Effector memory CD4-positive, alpha-beta T cell (primary cell): ENCODE measurements around the gene CEMIP2.
"Not testable (repeated sequence)": the region's sequence is repeated elsewhere in the genome, so short reads cannot be mapped to it uniquely, and the experiment has no call there.

Experiments used
- DNase-seq, 3 donors: peaks; one replicate each; pipeline ENCODE4 v3.0.0-alpha.2; 2020
- H3K27ac ChIP-seq: 2 replicates; pipeline ENCODE4 v1.7.0; 2013; ENCODE audit warnings: mild to moderate bottlenecking, low read length, moderate library complexity; ENCODE audit not compliant: insufficient read depth, poor library complexity, severe bottlenecking
- H3K27me3 ChIP-seq: replicated peaks from 2 replicates; pipeline ENCODE4 v1.7.0; 2013; ENCODE audit warnings: mild to moderate bottlenecking, low read length; ENCODE audit not compliant: insufficient read depth, control insufficient read depth, poor library complexity, severe bottlenecking
- H3K36me3 ChIP-seq: 2 replicates; pipeline ENCODE4 v1.7.0; 2013; ENCODE audit warnings: mild to moderate bottlenecking, low read length, moderate library complexity; ENCODE audit not compliant: control insufficient read depth, insufficient read depth
- H3K4me1 ChIP-seq: 2 replicates; pipeline ENCODE4 v1.7.0; 2013; ENCODE audit warnings: low read length, mild to moderate bottlenecking; ENCODE audit not compliant: control insufficient read depth, insufficient read depth, poor library complexity, severe bottlenecking
- H3K4me3 ChIP-seq: 2 replicates; pipeline ENCODE4 v1.7.0; 2013; ENCODE audit warnings: low read length, low read depth, mild to moderate bottlenecking; ENCODE audit not compliant: insufficient read depth, poor library complexity, severe bottlenecking
- H3K9me3 ChIP-seq: 2 replicates; pipeline ENCODE4 v1.7.0; 2013; ENCODE audit warnings: mild to moderate bottlenecking, low read length, moderate library complexity; ENCODE audit not compliant: control insufficient read depth
- total RNA-seq, 3 donors: gene quantifications; one replicate each; lab custom pipeline; 2026; lab: John Stamatoyannopoulos, UW

The CEMIP2 gene, protein sequence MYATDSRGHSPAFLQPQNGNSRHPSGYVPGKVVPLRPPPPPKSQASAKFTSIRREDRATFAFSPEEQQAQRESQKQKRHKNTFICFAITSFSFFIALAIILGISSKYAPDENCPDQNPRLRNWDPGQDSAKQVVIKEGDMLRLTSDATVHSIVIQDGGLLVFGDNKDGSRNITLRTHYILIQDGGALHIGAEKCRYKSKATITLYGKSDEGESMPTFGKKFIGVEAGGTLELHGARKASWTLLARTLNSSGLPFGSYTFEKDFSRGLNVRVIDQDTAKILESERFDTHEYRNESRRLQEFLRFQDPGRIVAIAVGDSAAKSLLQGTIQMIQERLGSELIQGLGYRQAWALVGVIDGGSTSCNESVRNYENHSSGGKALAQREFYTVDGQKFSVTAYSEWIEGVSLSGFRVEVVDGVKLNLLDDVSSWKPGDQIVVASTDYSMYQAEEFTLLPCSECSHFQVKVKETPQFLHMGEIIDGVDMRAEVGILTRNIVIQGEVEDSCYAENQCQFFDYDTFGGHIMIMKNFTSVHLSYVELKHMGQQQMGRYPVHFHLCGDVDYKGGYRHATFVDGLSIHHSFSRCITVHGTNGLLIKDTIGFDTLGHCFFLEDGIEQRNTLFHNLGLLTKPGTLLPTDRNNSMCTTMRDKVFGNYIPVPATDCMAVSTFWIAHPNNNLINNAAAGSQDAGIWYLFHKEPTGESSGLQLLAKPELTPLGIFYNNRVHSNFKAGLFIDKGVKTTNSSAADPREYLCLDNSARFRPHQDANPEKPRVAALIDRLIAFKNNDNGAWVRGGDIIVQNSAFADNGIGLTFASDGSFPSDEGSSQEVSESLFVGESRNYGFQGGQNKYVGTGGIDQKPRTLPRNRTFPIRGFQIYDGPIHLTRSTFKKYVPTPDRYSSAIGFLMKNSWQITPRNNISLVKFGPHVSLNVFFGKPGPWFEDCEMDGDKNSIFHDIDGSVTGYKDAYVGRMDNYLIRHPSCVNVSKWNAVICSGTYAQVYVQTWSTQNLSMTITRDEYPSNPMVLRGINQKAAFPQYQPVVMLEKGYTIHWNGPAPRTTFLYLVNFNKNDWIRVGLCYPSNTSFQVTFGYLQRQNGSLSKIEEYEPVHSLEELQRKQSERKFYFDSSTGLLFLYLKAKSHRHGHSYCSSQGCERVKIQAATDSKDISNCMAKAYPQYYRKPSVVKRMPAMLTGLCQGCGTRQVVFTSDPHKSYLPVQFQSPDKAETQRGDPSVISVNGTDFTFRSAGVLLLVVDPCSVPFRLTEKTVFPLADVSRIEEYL (N-terminal part only)
- 169 to 196 (median 191) reads per million in 3 donors for total RNA-seq

DNA sequence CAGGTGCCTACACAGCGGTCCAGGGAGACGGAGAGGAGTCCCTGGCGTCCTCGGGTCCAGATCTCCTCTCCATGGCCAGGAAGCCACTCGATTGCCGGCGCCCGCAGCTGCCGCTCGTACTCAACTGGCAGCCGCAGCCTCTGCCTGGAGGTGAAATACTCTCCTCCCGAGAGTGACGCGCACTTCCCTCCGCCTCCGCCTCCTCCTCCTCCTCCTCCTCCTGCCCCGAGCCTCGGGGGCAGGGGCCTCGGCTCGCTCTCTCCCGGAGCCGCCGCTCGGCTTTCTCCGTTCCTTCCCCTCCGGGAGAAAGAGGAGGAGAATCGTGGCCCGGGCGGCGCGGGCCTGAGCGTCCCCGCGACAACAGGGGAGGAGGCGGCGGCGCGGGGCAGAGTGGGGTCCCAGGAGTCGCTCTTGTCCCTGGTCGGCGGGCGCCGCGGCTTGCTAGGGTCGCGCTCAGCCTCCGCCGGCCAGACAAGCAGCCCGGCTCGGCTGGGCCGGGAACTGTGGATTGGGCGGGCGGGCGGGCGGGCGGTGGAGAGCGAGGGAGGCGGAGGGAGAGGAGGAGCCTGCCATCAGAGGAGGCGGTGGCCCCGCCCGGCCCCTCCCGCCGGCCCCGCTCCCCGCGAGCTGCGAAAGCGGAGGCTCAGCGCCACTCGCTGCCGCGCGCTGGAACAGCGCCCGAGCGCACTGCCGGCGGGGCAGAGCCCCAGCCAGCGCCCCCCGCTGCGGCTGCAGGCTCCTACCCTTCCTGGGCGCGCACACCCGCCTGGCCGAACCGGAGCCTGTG lies at the start of gene CEMIP2:
Gene CEMIP2, minus strand, starts transcription at position 126 of the 787 bp plus-strand sequence. CDS start 18,140 bp downstream, outside the sequence.
- Histone ChIP-seq H3K4me1 (peaks cover 24% of the 10 kb centered on the region), H3K9me3 (no peaks in the 10 kb centered on the region), H3K27me3 (no peaks in the 10 kb centered on the region), H3K4me3 (peak within 1 kb of the TSS; percentile 97), H3K36me3 (no peaks in the 10 kb centered on the region), H3K27ac (peak within 1 kb of the TSS; percentile 92)
- DNase-seq: peak; percentile 79 to 82 (median 82)

DNA sequence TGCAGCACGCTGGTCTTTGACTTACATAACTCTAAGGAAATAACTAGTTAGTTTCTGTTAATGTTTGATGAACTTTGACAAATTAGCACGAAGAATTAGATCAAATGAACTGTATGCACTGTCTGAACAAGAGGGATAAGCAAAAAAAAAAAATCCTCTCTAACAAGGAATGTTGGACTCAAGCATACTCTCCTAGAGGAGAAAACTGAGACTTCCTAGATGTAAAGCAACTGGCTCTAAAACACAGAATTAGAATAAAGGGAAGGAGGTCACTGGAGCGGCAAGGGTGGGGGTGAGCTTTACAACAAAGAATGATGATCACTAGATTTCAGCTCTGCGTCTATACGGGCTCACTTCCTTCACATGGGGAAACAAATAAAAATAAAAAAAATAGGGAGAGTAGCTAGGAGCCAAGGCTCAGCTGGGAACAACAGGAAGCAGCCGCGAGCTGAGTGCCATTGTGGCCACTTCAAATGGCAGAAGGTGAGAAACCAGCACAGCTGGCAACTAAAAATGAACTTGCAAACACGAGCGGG lies 48.7 kb upstream of the CEMIP2 start:
- no peaks in the 10 kb centered on the region for H3K36me3 ChIP-seq
- no peaks in the 10 kb centered on the region for H3K4me1 ChIP-seq
- H3K9me3 ChIP-seq: no peaks in the 10 kb centered on the region
- no peak for DNase-seq
- H3K27me3 ChIP-seq: no peaks in the 10 kb centered on the region
- H3K4me3 ChIP-seq: no peak overlapping the region
- H3K27ac ChIP-seq: no peak overlapping the region

DNA sequence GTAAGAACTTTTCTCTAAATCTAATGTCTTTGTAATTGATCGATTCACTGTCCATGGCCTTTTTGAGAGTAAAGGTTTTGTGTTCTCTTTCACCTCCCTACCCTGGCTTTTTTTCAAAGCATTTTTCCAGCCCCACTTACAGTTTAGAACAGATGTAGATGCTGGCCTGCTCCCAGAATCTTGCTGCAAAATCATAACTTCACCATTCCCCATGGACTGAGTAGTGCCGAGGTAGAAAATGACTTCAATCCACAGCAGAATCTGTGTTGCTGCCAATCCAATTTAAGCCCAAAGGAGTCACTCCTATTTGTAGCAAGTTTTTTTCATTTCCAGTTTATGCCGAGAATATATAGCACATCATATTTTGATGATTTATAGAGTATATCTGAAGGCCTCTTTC lies 46.5 kb upstream of the CEMIP2 start:
- H3K36me3 ChIP-seq: no peaks in the 10 kb centered on the region
- no peaks in the 10 kb centered on the region for H3K4me1 ChIP-seq
- H3K27ac ChIP-seq: no peak overlapping the region
- no peaks in the 10 kb centered on the region for H3K9me3 ChIP-seq
- DNase-seq: no peak
- no peak overlapping the region for H3K4me3 ChIP-seq
- H3K27me3 ChIP-seq: no peaks in the 10 kb centered on the region

DNA sequence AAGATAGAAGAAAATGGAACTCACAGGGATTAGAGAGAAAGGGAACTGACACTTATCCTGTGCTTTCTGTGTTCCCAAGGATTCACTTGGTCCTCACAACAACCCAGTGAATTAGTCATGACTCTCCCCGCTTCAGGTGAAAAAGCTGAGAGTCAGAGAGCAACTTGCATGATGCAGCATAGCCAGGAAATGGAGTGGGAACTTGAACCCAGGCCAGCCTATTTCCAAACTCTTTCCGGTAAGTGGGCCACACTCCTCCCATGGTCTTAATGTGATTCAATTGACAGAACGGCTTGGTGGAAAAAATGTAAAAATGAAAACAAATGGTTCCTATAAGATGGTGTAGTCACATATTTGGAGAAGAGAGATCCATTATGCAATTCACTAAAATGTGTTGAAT lies 45.9 kb upstream of the CEMIP2 start:
- Histone ChIP-seq H3K36me3 (no peaks in the 10 kb centered on the region), H3K27me3 (no peaks in the 10 kb centered on the region), H3K4me1 (no peaks in the 10 kb centered on the region), H3K27ac (no peak overlapping the region), H3K9me3 (no peaks in the 10 kb centered on the region), H3K4me3 (no peak overlapping the region)
- no peak for DNase-seq

DNA sequence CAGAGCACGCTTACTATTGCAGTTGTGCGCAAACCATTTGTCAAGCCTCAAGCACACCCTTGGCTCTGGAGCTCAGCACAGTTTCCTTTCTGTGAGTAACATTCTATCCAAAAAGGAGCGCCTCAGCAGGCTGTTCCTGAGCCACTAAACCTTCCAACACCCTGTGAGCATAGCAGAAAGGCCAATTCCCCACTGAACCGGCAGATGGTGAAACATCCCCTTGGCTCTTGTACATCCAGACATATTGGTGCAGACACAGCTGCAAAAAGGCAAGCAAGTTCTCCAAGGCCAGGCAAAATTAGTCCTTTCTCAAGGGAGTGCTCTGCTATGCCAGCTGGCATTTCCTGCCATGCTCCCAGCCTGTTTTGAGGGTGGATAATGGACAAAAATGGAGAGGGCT lies 44.1 kb upstream of the CEMIP2 start:
- no peak for DNase-seq
- Histone ChIP-seq H3K27ac (no peak overlapping the region), H3K9me3 (no peaks in the 10 kb centered on the region), H3K4me3 (no peak overlapping the region), H3K36me3 (no peaks in the 10 kb centered on the region), H3K4me1 (no peaks in the 10 kb centered on the region), H3K27me3 (no peaks in the 10 kb centered on the region)

DNA sequence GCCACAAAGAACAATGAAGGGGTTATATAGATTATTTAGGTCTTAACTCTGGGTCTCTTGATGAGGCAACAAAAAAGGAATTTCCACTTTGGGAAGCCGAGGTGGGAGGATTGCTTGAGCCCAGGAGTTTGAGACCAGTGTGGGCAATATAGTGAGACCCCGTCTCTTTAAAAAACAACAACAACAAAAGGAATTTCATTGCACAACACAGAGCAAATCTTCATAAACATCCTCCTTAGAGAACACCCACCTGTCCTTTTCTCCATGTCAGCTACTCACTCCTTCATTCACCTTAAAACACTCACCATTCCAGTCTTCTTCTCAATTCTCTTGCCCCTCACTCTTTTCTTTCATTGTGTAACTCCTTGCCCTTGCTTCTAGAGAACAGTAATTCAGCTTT lies 39.8 kb upstream of the CEMIP2 start:
- DNase-seq: no peak
- no peaks in the 10 kb centered on the region for H3K27me3 ChIP-seq
- peaks cover 5% of the 10 kb centered on the region for H3K4me1 ChIP-seq
- H3K4me3 ChIP-seq: no peak overlapping the region
- H3K9me3 ChIP-seq: no peaks in the 10 kb centered on the region
- H3K36me3 ChIP-seq: no peaks in the 10 kb centered on the region
- H3K27ac ChIP-seq: no peak overlapping the region

DNA sequence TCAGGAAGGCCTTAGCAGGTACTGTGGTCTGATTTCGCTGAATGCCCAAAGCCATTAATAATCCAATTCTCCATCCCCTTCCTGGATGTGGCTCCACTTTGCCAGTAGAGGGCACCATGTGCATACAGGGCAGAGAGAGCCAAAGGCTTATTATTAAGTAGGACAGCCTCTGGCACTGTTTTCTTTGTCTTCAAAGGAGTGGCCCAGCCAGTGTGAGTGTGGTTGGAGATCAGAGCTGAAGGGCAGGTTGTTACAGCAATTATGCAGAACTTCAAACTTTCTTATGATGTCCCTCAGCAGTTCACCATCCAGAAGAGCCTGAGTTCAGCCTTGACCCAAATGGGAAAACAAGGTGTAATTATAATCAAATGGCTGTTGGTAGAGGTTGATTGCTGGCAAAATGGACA lies 38.6 kb upstream of the CEMIP2 start:
- Histone ChIP-seq H3K27ac (no peak overlapping the region), H3K9me3 (no peaks in the 10 kb centered on the region), H3K36me3 (no peaks in the 10 kb centered on the region), H3K4me3 (no peak overlapping the region), H3K4me1 (peaks cover 5% of the 10 kb centered on the region), H3K27me3 (no peaks in the 10 kb centered on the region)
- DNase-seq: peak; percentile 15 to 42 (median 27)

DNA sequence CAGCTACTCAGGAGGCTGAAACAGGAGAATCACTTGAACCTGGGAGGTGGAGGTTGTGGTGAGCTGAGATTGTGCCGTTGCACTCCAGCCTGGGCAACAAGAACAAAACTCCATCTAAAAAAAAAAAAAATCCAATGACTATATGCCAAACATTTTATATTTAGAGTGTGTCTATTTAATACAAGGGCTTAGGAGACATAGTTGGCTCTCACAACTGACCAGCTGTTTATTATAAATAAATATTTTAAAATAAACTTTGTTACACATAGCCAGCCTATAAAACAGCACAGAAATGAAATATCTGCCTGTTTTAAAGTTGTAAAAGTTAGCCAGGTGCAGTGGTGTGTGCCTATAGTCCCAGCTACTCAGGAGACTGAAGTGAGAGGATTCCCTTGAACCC lies 36.8 kb upstream of the CEMIP2 start:
- H3K27ac ChIP-seq, DNase-seq, H3K4me3 ChIP-seq, H3K36me3 ChIP-seq, H3K9me3 ChIP-seq, H3K27me3 ChIP-seq, H3K4me1 ChIP-seq: not testable (repeated sequence)

DNA sequence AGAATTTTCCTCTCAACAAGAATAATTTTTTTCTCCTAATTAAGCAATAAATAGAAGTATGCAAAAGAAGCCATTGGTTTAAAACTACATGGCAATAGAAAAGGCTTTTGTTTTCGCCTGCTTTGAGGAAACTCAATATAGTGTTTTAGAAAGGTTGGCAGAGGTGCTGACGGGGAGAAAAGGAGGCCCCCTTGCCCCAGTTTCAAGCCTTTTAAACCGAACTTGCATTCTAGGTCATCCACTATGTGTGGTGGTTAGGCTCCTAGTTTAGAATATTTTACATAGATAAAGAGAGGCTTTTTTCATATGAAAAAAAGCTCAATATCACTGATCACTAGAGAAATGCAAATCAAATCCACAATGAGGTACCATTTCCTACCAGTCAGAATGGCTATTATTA lies 33.5 kb upstream of the CEMIP2 start:
- no peak for DNase-seq
- Histone ChIP-seq H3K36me3 (no peaks in the 10 kb centered on the region), H3K27me3 (no peaks in the 10 kb centered on the region), H3K4me3 (no peak overlapping the region), H3K4me1 (peaks cover 5% of the 10 kb centered on the region), H3K27ac (no peak overlapping the region), H3K9me3 (no peaks in the 10 kb centered on the region)
